GM19025 (cell line): ENCODE measurements around the gene NEMF.
A peak's percentile ranks its signal among the peaks of the same experiment; 100 is the strongest.
"Not testable (repeated sequence)": the region's sequence is repeated elsewhere in the genome, so short reads cannot be mapped to it uniquely, and the experiment has no call there.

ENCODE experiments used
- ATAC-seq: cut with Tn5 transposase; IDR thresholded peaks from one replicate; pipeline ENCODE4 v1.9.1; 2021; ENCODE audit warnings: mild to moderate bottlenecking, low read depth, moderate library complexity; ENCODE audit not compliant: unreplicated experiment

The NEMF gene

DNA sequence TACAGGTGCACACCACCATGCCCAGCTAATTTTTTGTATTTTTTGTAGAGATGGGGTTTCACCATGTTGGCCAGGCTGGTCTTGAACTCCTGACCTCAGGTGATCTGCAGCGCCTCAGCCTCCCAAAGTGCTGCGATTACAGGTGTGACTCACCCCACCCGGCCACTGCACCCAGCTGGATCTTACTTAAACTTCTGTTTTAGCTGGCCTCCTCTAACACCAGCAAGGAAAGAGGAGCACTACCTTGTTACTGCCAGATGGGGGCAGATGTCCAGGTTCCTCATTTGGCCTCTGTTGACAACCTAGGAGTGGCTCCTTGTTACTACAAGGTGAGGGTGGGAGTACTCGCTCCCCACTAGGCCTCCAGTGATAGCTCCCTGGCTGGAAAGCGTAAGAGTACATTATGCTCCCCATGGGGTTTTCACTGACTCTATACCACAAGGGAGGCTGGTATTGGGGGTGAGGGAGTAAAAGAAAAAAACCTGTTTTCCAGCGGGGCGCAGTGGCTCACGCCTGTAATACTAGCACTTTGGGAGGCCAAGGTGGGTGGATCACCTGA lies 27.1 kb upstream of the NEMF start:
- ATAC-seq, result peak; percentile 69

DNA sequence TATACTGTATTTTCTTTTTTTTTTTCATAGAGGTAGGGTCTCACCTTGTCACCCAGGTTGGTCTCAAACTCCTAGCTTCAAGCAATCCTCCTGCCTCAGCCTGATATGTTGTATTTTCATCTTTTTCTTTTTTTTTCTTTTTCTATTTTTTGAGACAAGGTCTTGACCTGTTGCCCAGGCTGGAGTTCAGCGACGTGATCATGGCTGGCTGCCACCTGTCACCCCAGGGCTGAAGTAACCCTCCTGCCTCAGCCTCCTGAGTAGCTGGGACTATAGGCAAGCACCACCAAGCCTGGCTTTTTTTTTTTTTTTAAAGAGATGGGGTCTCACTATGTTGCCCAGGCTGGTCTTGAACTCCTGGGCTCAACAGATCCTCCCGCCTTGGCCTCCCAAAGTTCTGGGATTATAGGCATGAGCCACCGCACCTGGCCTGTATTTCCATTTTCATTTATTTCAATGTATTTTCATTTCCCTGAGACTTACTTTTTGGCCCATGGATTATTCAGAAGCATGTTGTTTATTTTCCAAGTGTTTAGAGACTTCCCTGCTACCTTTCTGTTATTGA lies 24.1 kb upstream of the NEMF start:
- ATAC-seq, result no peak

DNA sequence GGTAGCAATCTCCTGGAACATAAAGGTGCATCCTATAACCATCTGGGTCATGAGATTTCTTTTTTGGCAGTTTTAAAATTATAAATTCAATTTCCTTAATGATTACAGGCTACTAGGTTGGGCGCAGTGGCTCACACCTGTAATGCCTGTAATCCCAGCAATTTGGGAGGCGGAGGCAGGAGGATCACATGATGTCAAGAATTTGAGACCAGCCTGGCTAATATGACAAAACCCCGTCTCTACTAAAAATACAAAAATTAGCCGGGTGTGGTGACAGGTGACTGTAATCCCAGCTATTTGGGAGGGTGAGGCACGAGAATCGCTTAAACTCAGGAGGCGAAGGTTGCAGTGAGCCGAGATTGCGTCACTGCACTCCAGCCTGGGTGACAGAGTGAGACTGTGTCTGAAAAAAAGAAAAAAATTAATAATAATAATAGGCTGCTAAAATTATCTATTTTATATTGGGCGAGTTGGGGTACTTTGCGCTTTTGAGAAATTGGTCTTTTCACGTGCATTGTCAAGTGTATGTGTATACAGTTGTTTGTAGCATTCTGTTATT lies 23.1 kb upstream of the NEMF start:
- no peak for ATAC-seq

DNA sequence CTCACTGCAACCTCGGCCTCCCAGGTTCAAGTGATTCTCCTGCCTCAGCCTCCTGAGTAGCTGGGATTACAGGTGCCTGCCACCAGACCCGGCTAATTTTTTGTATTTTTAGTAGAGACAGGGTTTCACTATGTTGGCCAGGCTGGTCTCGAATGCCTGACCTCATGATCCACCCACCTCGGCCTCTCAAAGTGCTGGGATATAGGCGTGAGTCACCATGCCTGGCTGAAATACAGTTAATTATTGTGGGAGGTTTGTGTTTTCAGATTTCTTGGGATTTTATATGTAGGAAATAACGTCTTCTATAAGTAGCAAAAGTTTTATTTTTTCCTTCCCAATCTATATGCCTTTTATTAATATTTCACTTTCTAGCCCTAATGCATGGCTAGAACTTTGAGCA lies 21.0 kb upstream of the NEMF start:
- ATAC-seq, result not testable (repeated sequence)

DNA sequence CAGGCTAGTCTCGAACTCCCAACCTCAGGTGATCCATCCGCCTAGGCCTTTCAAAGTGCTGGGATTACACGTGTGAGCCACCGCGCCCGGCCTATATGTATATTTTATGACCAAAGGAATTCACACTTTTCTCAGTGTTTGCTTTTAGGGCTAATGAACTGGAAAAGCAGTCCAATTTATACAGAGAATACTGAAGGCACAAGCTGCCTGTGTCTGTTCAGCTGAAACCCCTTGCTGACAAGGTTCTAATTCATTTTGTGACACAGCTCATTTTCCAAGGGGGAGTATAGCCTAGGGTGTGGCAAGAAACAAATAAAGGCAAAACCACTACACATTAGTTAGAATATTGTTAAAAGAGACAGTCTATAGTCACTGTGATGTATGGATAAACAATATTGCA lies 18.3 kb upstream of the NEMF start:
- ATAC-seq, result no peak

DNA sequence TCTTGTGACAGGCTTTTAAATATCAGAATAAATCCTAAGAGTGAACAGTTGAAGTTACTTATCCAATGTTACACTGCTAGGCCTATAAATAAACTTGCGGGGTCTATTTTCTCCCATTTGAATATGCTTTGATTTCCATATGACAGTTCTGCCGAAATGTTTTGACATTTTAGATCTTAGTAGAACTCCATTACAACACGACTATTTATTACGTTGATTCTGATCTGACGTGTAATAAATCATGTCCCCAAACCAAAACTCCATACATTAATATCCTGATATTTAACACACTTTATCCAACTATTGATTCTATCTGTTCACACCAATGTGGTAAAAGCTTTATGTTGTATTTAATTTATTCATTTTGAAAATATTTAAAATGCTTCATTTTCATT lies 16.1 kb upstream of the NEMF start:
- no peak for ATAC-seq

DNA sequence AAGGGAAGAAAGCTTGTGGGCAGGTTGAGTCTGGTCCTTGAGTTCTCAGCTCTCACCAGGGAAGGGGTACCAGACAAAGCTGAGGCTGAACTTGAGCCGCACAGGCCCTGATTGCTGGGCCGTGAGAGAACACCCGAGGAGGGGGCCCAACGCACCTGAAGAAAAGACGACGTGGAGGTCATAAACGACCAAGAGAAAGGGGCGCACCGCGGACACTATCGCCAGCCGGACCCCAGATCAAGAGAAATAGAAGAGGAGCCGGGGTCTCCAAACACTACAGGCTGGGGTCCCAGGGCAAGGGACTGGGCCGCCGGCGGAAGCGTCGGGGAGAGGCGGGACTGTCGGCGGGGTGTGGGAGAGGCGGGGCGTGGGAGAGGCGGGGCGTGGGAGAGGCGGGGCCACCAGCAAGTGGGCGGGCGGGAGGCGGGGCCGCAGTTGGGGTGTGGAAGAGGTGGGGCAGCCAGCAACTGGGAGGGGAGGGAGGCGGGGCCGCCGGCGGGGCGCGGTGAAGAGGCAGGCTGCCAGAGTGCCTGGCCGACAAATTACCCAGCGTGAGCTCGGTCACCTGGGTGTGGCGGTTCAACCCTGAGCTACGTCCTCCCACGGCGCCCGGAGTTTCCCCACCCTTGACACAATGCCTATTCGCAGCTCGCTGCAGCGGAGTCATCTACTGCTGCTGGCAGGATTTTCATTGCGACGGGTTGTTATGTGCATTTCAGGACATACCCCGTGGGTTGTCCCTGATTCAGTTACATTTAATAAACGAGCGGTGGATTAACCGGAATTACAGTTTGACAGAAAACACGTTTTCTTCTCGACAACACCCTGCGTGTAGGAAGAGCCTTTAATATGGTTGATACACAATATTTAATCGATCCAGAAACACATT lies 15.5 kb upstream of the NEMF start:
- peak; percentile 86 for ATAC-seq

DNA sequence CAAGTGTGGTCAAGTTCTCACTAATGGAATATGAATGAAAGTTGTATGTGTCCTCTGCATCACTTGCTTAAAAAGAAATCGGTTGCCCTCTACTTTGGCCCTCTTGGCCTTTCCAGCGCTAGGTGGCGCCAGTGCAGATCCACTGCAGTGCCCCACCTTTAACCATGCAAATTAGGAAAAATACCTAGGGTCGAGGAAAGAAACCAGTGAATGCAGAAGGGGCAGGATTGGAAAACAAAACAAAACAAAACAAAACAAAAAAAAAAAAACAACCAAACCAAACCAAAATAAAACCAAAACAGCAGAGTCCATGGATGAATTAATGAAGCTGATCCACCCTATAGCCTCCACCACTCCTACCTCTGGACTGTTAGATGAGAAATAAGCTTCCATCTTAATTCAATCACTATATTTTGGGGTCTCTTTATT lies 12.9 kb upstream of the NEMF start:
- no peak for ATAC-seq

DNA sequence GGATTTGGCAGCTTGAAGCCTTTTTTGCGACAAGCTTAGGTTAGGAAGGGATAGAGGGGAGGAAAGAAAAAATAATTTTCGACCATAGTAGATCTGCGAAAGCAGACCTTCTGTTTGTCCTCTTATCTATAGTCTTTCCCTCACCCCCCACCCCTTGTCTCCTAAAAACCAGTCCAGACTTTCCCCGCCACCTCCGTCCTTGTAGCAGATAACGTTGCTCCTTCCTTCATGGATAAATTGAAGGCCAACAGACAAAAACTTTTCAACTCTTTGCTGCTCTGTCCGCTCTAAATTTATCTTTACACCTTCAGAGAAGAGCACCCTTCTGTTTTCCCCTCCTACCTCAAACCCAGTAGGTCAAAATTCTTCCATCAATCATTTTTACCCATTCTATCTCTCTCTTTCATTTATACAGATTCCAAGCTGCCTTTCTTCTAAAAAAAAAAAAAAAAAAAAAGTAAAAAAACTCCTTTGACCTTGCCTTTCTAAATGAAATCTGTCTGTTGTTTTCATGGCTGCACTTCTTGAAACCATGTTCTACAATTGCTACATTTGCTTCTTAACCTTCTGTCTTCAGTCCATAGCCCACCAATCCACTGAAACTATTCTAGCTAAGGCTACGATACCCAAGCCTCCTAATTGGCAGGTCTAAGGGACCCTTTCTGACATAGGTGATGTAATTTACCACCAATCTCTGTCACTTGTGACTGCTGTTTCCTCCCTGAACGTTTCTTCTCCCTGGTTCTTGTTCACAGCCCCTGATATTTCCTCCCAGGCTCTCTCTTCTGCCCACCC lies 11.1 kb upstream of the NEMF start:
- ATAC-seq, result no peak

DNA sequence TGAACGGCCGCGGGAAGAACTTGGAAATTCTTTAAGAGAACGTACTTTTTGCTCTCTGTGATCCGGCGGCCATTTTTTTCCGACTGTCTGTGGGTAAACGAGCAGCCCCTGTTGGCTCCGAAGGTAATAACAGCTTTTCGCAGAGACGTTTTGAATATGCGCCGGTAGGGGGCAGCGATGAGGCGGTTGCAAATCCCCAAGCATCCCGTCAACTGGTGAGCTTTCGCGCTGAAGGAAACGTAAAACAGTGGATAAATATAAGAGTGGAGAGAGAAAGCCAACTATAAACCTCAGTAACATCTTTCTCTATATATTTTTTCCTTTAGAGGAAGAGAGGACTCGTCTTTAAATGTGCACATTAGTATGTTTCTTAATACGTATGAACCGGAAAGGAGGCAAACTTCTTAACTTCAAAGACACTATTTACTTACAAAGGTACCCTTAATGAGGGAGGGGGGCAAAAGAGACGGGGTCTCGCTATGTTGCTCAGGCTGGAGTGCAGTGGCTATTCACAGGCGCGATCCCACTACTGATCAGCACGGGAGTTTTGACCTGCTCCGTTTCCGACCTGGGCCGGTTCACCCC lies 9.6 kb upstream of the NEMF start:
- no peak for ATAC-seq

DNA sequence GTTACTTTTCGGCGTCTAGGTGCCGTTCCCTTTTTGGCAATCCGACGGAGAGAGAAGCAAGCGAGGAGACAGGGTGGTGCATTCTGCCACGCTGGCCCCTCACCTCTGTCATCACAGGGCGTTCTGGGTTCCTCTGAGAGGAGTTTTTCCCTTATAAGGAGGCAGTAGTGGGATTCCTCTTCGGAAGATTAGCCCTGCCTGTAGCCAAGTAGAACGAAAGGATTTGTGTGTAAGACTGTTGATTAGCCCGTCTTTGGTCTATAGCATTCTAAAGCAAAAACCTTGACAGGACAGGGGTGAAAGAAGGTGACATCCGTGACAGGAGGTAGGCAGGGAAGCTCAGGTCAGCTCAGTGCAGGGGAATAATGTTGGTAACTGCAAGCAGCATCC lies 9.1 kb upstream of the NEMF start:
- no peak for ATAC-seq

DNA sequence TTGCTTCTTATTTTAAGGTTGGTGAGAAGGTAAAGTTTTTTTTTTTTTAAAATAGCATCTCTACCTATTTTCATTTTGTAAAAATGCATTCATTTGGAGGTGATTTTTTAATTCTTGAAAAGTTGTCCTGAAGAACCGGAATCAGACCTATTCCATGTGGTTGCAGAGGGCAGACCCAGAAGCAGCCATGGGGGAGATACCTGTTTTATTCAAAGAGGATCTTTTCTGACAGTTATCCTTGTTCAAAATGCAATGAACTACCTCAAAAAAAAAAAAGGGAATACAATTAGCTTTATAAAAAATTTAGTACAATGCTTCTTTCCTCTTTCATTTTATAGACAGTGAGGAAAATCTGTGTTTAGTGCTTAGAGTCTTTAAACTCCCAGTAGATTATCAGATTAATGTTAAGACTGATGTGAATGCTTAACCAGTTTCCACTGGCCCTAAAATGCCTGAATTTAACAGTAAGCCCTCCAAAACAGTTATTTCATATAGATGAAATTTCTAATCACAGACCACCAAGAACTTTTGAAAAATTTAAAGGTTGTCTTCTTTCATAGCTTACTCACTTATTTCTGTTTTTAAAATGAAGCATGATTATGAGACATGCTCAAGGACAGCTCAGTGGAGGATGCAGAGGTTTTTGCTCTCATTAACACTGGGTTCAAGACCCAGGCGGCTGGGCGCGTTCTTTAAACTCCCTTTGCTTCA lies 8.6 kb upstream of the NEMF start:
- no peak for ATAC-seq

DNA sequence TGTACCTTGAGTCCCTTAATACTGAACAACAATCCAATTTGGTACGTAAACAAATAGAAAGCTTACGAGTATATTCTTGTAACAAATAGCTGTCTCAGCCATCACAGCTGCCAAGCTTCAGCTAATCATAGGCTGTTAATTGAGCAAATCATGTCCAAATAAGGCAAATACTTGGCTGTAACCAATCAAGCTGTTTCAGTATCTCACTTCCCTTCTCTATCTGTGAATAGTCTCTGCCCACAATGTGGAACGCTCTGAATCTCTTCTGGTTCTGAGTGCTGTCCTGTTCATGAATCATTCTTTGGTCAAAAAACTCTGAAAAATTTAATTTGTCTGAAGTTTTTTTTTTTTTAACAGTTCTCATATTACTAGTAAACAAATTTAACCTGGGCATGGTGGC lies 5.8 kb upstream of the NEMF start:
- no peak for ATAC-seq

DNA sequence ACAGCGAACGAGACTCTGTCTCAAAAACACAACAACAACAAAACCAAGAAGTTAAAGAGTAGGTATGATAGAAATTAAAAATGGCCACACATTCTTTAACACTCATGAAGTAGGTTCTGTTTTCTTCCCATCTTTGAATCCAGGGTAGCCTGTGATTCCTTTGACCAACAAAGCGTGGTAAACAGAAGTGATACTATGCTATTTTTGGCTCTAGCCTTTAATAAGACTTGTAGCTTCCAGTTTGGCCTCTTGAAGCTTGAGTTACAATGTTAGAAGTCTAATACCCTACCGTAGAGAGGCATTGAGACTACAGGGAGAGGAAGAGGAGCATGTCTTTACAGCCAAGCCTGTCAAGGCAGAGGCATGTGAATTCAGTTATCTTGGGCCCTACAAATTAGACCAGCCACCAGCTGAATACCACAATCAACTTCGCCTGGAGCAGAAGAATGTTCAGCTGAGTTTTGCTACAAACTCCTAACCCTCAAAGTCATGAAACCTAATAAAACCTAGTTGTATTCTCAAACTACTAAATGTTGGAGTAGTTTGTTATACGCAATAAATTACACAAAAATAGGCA lies 4.9 kb upstream of the NEMF start:
- ATAC-seq, result no peak

DNA sequence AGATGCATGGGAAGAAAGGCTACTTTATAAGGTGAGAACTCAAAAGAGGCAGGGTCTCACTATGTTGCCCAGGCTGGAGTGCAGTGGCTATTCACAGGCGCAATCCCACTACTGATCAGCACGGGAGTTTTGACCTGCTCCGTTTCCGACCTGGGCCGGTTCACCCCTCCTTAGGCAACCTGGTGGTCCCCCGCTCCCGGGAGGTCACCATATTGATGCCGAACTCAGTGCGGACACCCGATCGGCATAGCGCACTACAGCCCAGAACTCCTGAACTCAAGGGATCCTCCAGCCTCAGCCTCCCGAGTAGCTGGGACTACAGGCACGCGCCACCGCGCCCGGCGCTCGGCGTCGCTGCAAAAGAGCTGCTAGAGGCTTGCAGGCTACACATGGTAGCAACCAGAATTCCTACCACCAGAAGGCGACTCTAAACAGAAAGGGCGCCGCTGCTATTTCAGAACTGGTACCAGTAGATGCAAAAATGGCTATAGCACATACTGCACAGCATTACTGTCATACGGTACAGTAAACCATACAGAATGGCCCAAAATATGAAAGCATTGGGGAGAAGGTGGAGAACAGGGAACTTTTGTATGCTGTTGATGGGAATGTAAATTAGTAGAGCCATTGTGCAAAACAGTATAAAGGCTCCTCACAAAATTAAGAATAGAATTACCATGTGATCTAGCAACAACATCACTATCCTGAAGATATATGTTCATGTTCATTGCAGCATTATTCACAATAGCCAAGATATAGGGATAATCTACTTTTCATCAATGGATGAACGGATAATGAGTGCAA lies 1.2 kb upstream of the NEMF start:
- ATAC-seq, result peak; percentile 36

DNA sequence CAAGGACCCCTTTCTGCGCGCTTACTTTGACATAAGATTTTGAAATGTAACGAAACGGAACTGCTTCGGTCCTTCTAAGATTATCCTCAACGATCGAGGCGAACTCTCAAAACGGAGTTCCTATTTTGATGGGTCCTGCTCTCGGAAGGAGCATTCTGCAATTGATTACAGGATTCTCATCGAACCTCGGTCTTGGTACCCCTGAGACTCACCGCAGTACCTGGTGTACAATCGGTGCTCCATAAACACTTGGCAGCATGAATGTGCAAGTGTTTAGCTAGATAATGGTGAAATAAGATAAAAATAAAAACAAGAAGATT lies 530 bp upstream of the NEMF start:
- ATAC-seq, result peak; percentile 13

DNA sequence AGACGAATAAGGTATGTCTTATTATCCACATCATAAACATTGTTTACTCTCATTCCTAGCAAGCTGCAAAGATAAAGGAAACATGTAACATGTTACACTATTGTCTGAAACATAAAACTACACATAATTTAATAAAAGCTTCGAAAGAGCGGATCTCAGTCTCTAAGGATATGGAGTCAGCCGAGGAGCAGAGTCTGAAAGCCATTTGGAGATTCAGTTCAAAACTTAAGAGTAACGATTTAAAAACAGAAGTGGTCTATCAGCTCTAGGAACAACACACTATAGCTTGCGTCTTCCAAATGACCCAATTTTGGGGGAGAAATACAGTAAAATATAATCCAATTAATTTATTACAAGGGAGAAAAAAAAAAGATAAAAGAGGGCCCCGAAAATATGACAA lies 775 bp downstream of the NEMF start:
- no peak for ATAC-seq

DNA sequence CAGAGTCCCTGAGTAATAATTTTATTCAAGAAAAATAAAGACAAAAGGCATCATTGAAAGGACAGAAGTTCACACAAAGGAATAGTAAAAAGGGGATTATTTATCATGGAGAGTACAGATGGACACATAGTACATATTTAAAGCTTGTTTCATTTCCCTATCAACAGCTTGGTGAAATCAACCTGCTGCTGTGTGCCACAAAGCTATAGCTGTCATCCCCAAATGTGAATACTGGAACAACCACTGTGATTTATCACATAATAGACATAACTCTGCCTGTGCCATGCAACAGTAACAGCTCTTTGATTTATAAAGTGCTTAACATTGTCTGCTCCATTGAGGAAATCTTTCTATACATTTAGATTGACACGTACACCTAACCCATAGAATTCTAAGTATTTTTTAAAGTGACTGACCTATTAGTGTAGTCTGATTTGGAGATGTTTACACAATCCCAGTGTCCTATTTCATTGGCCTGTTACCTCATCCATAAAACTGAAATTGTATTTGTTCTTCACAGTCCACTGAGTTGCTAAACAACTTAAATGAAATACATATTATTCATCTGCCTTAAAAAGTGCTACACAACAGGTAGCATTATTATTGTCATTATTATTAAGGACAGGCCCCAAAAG lies 3.3 kb downstream of the NEMF start:
- no peak for ATAC-seq
